HEK293T (cell line): ENCODE measurements around the gene PHKB.

Source experiments
- BHLHE40 ChIP-seq: fragments of 450-650 bp; IDR thresholded peaks from 2 replicates; pipeline ENCODE4 v1.6.1; 2016; ENCODE audit warnings: mild to moderate bottlenecking, moderate library complexity, borderline replicate concordance
- ELF4 ChIP-seq: fragments of 450-650 bp; IDR thresholded peaks from 2 replicates; pipeline ENCODE4 v1.6.1; 2017; ENCODE audit warnings: antibody characterized with exemption
- FOXM1 ChIP-seq: fragments of 450-650 bp; IDR thresholded peaks from 2 replicates; pipeline ENCODE4 v1.6.1; 2017; ENCODE audit warnings: mild to moderate bottlenecking, borderline replicate concordance
- HDGF ChIP-seq: fragments of 450-650 bp; IDR thresholded peaks from 2 replicates; pipeline ENCODE4 v1.6.1; 2017; ENCODE audit warnings: antibody characterized with exemption, borderline replicate concordance
- L3MBTL2 ChIP-seq: fragments of 450-650 bp; conservative IDR thresholded peaks from 2 replicates; pipeline ENCODE4 v1.6.1; 2016; ENCODE audit warnings: mild to moderate bottlenecking
- SP1 ChIP-seq: fragments of 450-650 bp; IDR thresholded peaks from 2 replicates; pipeline ENCODE4 v1.6.1; 2017
- SUZ12 ChIP-seq: fragments of 450-650 bp; IDR thresholded peaks from 2 replicates; pipeline ENCODE4 v1.6.1; 2016; ENCODE audit warnings: mild to moderate bottlenecking

DNA sequence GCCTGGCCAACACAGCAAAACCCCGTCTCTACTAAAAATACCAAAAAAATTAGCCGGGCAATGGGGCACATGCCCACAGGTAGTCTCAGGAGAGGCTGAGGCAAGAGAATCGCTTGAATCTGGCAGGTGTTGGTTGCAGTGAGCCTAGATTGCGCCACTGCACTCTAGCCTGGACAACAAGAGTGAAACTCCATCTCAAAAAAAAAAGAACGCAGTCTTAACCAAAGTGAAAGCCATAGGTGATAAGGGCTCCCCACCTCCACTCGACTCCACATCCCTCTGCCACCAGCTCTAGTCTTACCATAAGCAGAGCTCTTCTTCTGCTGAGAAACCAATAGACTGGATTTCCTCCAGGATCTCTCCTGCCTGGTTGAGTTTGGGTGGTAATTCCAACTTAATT lies 266.0 kb downstream of the PHKB start:
- TF ChIP-seq SUZ12 (no peak), SP1 (no peak), BHLHE40 (no peak), ELF4 (no peak), FOXM1 (no peak), HDGF (no peak), L3MBTL2 (no peak)
